AG04449 (cell line): ENCODE results near the gene NOL11.

Experiments used
- CTCF ChIA-PET: fragments of 350-600 bp; formaldehyde crosslinking; extraction: SDS; loops from one replicate; lab custom pipeline; 2021; ENCODE audit warnings: antibody characterized with exemption; lab: Yijun Ruan, JAX
- POLR2A ChIA-PET: fragments of 400-600, 350-600 bp; formaldehyde crosslinking; extraction: SDS; loops from one replicate; lab custom pipeline; 2020; ENCODE audit warnings: antibody characterized with exemption, inconsistent platforms; lab: Yijun Ruan, JAX
- DNase-seq: peaks from one replicate; pipeline ENCODE4 v3.0.0-alpha.2; 2010; ENCODE audit warnings: low read depth, low spot score
- H3K4me3 ChIP-seq: 2 replicates; pipeline ENCODE4 v1.5.1; 2011; ENCODE audit warnings: low read depth, mild to moderate bottlenecking, control low read depth, low read length
- TF ChIP-seq, protein P1 (sequence below): IDR thresholded peaks from one replicate; pipeline ENCODE4 v1.5.1; 2011; ENCODE audit warnings: mild to moderate bottlenecking, moderate library complexity, low read length, control low read depth, inconsistent platforms; ENCODE audit not compliant: insufficient read depth; ENCODE audit errors: missing control alignments

NOL11 gene

DNA sequence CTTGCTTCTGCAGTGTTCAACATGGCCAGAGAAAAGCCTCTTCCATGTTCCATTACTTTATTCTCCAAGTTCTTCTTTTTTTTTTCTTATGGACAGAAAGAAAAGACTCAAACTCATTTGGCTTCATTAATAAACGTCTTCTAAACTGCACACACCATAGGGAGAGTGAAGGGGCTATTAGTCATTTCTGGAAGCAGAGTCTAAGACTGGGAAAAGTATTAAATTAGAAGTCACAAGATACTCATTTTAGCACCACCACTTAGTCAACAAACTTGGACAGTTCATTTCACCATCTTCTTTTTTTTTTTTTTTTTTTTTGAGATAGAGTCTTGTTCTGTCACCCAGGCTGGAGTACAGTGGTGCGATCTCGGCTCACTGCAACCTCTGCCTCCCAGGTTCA is 52.8 kb downstream of the NOL11 start:
- ChIA-PET CTCF (interaction anchor here (1.3 kb wide), 1 partner anchor 53 kb away, joined by 4 read pairs; no protein-coding TSS in a partner anchor), POLR2A (no interaction called here)
- H3K4me3 ChIP-seq, result no peak overlapping the region
- no peak for DNase-seq
- TF ChIP-seq, protein P1, sequence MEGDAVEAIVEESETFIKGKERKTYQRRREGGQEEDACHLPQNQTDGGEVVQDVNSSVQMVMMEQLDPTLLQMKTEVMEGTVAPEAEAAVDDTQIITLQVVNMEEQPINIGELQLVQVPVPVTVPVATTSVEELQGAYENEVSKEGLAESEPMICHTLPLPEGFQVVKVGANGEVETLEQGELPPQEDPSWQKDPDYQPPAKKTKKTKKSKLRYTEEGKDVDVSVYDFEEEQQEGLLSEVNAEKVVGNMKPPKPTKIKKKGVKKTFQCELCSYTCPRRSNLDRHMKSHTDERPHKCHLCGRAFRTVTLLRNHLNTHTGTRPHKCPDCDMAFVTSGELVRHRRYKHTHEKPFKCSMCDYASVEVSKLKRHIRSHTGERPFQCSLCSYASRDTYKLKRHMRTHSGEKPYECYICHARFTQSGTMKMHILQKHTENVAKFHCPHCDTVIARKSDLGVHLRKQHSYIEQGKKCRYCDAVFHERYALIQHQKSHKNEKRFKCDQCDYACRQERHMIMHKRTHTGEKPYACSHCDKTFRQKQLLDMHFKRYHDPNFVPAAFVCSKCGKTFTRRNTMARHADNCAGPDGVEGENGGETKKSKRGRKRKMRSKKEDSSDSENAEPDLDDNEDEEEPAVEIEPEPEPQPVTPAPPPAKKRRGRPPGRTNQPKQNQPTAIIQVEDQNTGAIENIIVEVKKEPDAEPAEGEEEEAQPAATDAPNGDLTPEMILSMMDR, result no peak

DNA sequence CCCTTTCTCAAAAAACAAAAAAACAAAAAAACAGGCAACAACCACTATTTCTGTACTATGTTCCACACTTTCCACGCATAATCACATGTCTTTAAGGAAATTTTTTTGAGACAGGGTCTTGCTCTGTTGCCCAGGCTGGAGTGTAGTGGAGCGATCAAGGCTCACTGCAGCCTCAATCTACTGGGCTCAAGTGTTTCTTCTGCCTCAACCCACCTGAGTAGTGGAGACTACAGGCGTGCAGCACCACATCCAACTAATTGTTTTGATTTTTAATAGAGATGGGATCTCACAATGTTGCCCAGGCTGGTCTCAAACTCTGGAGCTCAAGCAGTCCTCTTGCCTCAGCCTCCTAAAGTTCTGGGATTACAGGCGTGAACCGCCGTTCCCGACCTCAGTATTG is 54.9 kb downstream of the NOL11 start:
- ChIA-PET POLR2A (no interaction called here), CTCF (no interaction called here)
- TF ChIP-seq, protein P1, result no peak

DNA sequence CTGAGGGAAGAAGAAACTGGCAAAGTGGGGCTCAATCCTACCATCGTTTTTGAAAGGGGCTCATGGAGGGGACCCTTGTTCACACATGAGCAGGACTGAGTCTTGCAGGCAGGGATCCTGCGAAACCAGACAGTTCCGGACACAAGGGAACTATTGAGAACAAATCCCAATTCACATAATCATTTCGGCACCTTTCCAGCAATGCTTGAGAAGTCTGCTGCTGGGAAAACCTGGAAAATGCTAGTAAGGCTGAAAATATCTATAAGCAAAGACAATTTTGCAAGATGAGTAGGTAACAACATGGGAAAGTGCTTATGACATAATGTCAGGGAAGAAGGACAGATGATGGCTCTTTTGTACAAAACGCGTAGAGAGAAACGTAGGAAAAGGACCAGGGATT is 55.5 kb downstream of the NOL11 start:
- TF ChIP-seq, protein P1, result no peak
- POLR2A ChIA-PET, result no interaction called here
- H3K4me3 ChIP-seq, result no peak overlapping the region
- CTCF ChIA-PET, result no interaction called here
- no peak for DNase-seq

More for the DNA sequence above, 54.9 kb downstream of the NOL11 start:
- no peak for DNase-seq
- H3K4me3 ChIP-seq, result no peak overlapping the region

DNA sequence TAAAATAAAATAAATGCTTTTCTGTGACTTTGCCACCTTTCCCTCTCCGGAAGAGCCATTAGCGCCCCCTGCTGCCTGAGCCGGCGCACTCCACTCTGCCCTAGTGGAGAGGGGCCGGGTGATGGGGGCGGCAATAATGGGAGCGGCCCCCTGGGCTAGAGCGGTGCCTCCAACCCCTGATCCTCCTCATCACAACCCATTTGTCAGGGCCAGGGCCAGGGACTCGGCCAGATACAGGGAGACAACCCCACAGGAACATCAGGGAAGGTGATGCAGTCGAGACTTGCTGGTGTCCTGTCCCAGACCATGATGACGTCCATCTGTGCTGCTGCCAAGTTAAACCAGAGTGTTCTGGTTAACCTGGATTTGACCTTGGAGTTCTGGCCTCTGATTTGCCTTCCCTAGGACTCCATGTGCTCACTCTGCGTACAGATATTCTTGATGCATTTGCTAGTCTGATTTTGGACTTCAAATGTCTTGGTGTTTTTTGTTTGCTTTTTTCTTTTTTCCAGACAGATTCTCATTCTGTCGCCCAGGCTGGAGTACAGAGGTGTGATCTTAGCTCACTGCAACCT is 61.4 kb downstream of the NOL11 start:
- peak; percentile 16 for DNase-seq
- ChIA-PET POLR2A (interaction anchor here (0.9 kb wide), 1 partner anchor 10 kb away, joined by 4 read pairs; no protein-coding TSS in a partner anchor), CTCF (interaction anchor here (1.1 to 1.4 kb wide), 2 partner anchors 20 to 23 kb away, joined by 3 read pairs; no protein-coding TSS in a partner anchor)
- no peak overlapping the region; the same call in 1 of the 2 replicates for H3K4me3 ChIP-seq
- TF ChIP-seq, protein P1, result peak; percentile 69

DNA sequence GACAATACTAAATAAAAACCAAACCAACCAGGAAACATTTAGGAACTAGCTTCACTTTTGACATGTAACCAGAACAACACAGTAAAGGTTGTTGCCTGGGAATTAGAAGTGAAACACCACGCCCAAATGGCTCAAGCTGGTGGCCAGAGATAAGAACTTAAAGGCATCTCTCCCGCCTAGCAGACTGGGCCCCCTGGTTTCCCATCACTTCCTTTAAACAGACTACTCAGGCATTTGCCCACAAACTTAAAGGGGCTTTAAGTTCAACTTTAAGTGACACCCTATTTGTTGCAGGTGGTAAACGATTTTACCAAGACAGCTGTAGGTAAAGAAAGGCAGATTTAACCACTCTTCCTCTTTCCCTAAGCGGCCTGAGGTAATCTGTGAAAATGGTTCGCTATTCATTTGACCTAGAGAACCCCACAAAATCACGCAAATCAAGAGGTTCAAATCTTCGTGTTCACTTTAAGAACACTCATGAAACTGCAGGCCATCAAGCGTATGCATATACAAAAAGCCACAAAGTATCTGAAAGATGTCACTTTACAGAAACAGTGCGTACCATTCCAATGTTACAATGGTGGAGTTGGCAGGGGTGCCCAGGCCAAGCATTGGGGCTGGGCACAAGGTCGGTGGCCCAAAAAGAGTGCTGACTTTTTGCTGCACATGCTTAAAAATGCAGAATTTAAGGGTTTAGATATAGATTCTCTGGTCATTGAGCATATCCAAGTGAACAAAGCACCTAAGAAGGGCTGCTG is 66.8 kb downstream of the NOL11 start:
- ChIA-PET POLR2A (no interaction called here), CTCF (interaction anchor here (1.3 kb wide), 1 partner anchor 40 kb away, joined by 3 read pairs; the partner anchor contains the start of gene BPTF)
- H3K4me3 ChIP-seq, result no peak overlapping the region
- TF ChIP-seq, protein P1, result no peak
- DNase-seq, result no peak

DNA sequence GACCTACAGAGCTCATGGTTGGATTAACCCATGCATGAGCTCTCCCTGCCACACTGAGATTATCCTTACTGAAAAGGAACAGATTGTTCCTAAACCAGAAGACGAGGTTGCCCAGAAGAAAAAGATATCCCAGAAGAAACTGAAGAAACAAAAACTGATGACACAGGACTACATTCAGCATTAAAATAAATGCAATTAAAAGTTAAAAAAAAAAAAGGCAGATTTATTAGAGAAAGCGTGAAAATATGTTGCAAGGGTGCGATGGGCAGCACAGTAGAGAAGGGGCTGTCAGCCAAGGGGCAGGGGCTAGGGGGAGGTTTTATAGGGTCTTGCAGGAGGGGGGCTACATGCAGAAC is 67.4 kb downstream of the NOL11 start:
- no peak overlapping the region for H3K4me3 ChIP-seq
- POLR2A ChIA-PET, result no interaction called here
- CTCF ChIA-PET, result no interaction called here
- DNase-seq, result no peak
- TF ChIP-seq, protein P1, result no peak
